ENCODE data around the gene ANO6.

The ANO6 gene

GRCh38 chr12:45473636-45474035 is 257.7 kb downstream of the ANO6 start:
- DNase-seq = no peak

- DNase-seq = no peak
These were observed 259.7 kb downstream of the ANO6 start for GRCh38 chr12:45475594-45475993.

DNA sequence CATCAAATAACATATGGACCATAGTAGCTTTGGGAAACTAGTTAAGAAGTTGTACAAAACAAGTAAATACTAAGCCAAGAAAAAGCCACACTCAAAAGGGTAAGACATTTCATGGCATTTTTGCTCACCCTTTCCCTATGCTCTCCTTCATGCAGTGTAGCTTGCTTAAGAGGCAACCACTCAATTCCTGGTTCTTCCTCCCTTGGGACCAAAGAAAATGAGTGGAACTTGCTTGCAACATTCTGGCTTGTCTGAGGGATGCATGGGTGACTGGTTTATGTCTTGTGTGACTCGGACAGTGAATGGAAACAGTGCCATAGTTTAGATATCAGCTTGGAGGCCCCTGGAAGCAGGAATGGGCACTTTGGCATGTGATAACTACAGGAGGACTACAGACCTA is 261.6 kb downstream of the ANO6 start:
- DNase-seq = no peak

- no peak for DNase-seq
These were observed 263.0 kb downstream of the ANO6 start for GRCh38 chr12:45478931-45479330.

- DNase-seq = no peak
These were observed 265.9 kb downstream of the ANO6 start for GRCh38 chr12:45481746-45482145.

- DNase-seq = no peak
These were observed 267.7 kb downstream of the ANO6 start for GRCh38 chr12:45483571-45483970.

All from NCI-H187 treated with DMSO at 0.1 percent for 48 hours (cell line).